HG02840 (cell line): ENCODE data around the gene PNMA6A.
"Not testable (repeated sequence)": the region's sequence is repeated elsewhere in the genome, so short reads cannot be mapped to it uniquely, and the experiment has no call there.

Source experiments
- ATAC-seq: cut with Tn5 transposase; IDR thresholded peaks from one replicate; pipeline ENCODE4 v1.9.1; 2021; ENCODE audit warnings: mild to moderate bottlenecking, moderate library complexity, moderate number of reproducible peaks; ENCODE audit not compliant: unreplicated experiment, low FRiP score

PNMA6A gene

GRCh38 chrX:153074262-153074899 is 2.1 kb downstream of the PNMA6A start:
- ATAC-seq: no peak

GRCh38 chrX:153074935-153075334 is 2.7 kb downstream of the PNMA6A start:
- ATAC-seq: no peak

- ATAC-seq: no peak
Measured at GRCh38 chrX:153075366-153075765, 3.1 kb downstream of the PNMA6A start.

- ATAC-seq: not testable (repeated sequence)
Measured at GRCh38 chrX:153077437-153078135, 5.3 kb downstream of the PNMA6A start.

- not testable (repeated sequence) for ATAC-seq
Measured at GRCh38 chrX:153083238-153083923, 11.1 kb downstream of the PNMA6A start.

- no peak for ATAC-seq
Measured at GRCh38 chrX:153102418-153102817, 30.2 kb downstream of the PNMA6A start.

- not testable (repeated sequence) for ATAC-seq
Measured at GRCh38 chrX:153104959-153105358, 32.7 kb downstream of the PNMA6A start.

- ATAC-seq: not testable (repeated sequence)
Measured at GRCh38 chrX:153106092-153106801, 34.0 kb downstream of the PNMA6A start.

- not testable (repeated sequence) for ATAC-seq
Measured at GRCh38 chrX:153110735-153111134, 38.5 kb downstream of the PNMA6A start.

GRCh38 chrX:153113851-153114250 is 41.6 kb downstream of the PNMA6A start:
- not testable (repeated sequence) for ATAC-seq

GRCh38 chrX:153117754-153118153 is 45.5 kb downstream of the PNMA6A start:
- not testable (repeated sequence) for ATAC-seq

- not testable (repeated sequence) for ATAC-seq
Measured at GRCh38 chrX:153120230-153120629, 48.0 kb downstream of the PNMA6A start.

- ATAC-seq: not testable (repeated sequence)
Measured at GRCh38 chrX:153123468-153123867, 51.2 kb downstream of the PNMA6A start.
